NB4 (cell line): ENCODE results near the gene RANGAP1.

Experiments
- CTCF ChIP-seq: IDR thresholded peaks from one replicate; pipeline ENCODE4 v1.5.1; 2012; ENCODE audit warnings: low read depth, low read length
- POLR2A ChIP-seq: IDR thresholded peaks from 2 replicates; pipeline ENCODE4 v1.6.1; 2011; ENCODE audit warnings: mild to moderate bottlenecking; ENCODE audit not compliant: insufficient read length; ENCODE audit errors: extremely low read depth

GRCh38 chr22:41273128-41273527 is 12.9 kb downstream of the RANGAP1 start:
- TF ChIP-seq CTCF: no peak
- no peak for TF ChIP-seq POLR2A
